Ramos (cell line): ENCODE data around the gene ARPC1B.
"Not testable (repeated sequence)": the region's sequence is repeated elsewhere in the genome, so short reads cannot be mapped to it uniquely, and the experiment has no call there.

Experiments used
- in situ Hi-C: fragments of 300-500 bp; cut with MboI; formaldehyde crosslinking; loops from one replicate; pipeline ENCODE4 v1.14.3; 2022; ENCODE audit warnings: low sequenced_read_pairs; ENCODE audit not compliant: unreplicated experiment

Gene ARPC1B

DNA sequence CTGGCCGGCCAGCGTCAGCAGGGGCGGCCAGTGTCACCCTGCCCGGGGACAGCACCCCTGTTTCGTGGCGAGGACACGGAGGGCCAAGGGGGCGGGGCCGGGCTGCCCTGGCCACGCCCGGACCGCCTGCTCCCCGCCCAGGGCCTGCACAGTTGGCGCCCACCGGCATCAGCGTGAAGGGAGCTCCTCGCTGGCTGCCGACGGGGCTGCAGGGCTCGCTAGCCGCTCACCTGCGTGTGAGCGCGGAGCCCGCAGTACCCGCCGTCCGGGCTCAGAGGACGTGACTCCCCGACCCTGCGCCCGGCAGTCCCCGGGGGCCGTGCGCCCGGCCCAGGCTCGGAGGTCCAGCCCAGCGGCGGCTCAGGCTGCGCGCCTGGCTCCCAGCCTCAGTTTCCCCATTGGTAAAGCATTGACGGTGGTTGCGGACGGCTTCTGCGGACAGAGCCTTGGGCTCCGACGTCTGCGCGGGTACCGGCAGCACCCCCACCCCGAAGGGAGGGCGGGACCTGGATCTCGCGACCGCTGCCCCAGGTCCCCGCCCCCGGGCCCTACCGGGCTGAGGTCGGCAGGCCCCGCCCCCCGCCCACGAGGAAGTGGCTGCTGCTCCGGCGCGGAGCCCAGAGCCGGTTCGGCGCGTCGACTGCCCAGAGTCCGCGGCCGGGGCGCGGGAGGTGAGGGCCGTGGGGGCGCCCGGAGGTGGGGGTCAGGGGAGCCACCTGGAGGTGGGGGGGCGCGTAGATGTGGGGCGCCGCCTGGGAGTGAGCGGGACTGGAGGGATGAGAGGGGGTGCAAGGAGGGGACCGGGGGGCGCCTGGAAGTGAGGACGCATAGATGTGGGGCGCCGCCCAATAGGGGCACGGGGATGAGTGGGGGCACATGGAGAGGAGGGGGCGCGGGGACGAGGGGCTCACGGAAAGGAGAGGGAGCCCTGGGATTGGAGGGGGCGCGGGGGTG lies at the start of gene ARPC1B:
TSS of gene ARPC1B (plus strand) at position 620 of the 954 bp plus-strand sequence. CDS start 10,985 bp downstream, outside the sequence.
- in situ Hi-C loops, result no loop called here

DNA sequence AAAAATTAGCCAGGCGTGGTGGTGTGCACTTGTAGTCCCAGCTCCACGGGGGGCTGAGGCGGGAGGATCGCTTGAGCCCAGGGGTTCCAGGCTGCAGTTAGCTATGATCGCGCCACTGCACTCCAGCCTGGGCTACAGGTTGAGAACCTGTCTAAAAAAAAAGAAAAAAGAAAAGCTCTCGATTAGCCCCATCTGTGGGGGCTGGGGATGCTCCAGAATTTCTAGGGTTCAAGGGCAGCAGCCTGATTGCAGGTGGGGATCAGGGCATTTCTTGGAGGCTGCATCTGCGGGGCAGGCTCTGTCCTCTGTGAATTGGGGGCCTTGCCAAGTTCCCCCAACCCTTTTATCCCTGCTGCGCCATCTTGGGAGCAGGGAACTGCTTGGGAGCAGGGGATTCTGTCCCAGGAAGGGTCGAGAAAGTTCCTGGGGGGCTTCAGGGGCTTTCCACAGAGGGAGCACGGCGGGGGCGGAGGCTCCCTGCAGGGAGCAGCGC lies 49.5 kb upstream of the ARPC1B start:
- in situ Hi-C loops, result no loop called here

DNA sequence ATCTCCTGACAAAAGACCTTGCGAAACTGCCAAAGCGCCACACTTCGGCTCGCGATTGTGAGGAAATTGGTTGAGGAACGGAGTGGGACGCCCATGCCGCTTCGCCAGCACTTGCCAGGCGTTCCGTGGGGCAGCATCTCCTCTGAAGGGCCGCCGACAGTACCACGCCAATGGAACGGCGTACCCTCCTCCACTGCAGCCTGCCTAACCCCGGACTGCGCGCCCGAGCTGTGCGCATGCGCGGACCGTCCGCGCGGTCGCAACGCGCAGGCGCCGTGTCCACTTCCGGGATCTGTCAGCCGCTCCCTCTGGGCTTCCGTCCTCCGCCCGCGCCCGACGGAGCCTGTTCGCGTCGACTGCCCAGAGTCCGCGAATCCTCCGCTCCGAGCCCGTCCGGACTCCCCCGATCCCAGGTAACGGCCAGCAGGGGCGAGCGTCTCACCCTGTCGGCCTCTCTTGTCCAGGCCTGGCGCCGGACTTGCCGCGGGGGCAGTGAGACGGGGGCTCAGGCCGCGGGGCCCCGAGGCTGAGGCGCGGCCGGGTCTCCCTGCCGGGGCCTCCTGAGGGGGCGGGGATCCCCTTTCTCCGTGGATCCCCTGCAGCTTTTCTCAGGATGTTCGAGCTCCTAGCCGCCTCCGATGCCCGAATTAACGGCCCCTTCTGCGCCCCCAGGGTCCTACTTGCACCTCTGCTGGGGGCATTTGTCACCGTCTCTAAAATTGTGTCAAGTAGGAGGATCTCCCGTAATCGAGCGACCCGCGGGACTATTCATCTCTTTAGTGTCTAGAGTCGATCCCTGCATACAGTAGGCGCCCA lies 48.7 kb upstream of the ARPC1B start, which contains the start of gene ARPC1A:
TSS of gene ARPC1A (plus strand) at position 307 of the 816 bp plus-strand sequence. CDS start 7,456 bp downstream, outside the sequence.
- in situ Hi-C loops, result no loop called here

DNA sequence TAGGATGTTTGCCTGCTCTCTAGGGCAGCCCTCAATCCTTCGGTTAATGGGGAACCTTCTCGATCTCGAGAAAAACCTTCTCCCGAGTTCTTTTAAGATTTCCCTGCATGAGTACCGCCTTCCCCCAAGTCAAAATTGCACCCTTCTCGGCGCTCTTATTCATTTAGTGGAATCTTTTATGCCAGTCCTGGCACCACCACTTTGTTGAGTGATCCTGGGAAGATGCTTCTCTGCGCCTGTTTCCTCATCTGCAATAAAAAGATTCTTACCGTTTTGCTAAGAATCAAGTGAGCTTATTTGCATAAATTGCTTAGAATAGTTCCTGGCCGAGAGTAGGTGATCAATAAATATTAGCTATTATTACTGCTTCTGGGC lies 48.1 kb upstream of the ARPC1B start:
- in situ Hi-C loops, result no loop called here

DNA sequence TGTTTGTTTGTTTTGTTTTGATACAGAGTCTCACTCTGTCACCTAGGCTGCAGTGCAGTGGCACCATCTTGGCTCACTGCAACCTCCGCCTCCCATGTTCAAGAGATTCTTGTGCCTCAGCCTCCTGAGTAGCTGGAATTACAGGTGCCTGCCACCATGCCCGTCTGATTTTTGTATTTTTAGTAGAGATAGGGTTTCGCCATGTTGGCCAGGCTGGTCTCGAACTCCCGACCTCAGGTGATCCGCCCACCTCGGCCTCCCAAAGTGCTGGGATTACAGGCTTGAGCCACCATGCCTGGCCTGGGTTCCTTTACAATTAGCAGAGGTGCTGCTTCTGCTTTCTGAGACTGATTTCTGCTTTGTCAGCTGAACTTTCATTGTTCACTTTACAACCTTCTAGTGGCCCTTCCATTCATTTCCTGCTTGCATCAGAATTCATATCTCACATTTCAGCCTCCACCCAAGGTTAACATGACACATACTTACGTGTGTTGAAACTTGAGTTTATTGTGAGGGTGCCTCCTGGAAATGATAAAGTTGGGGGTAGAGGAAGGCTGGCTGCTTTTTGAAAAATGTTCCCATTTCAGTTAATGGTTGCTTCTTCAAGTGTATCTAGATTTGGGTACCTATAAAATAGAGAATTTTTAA lies 44.1 kb upstream of the ARPC1B start:
- in situ Hi-C loops, result not testable (repeated sequence)

DNA sequence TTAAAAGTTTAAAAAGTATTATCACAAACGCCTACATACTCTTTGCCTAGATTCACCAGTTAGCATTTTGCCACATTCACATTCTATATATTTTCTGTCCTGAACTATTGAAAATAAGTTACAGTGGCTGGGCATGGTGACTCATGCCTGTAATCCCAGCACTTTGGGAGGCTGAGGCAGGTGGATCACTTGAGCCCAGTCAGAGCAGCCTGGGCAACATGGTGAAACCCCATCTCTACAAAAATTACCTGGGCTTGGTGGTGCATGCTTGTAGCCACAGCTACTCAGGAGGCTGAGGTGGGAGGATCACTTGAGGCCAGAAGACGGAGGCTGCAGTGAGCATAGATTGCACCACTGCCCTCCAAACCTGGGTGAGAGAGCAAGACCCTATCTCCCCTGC lies 43.5 kb upstream of the ARPC1B start:
- in situ Hi-C loops, result no loop called here

DNA sequence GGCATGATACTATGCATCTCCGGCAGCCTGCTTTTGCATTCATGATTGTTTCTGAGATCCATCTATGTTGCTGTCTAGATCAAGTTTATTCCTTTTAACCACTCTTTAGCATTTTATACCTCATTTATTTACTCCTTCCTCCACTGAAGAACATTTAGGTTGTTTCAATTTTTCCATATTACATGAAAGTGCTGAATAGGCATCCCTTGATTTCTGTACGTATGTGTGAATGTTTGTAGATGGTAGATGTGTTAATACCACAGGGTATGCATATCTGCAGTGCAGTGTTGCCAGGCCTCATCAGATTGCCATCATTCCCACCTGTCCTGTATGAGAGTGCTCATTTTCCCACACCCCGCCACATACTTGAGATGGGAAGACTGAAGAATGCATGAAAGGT lies 34.9 kb upstream of the ARPC1B start:
- in situ Hi-C loops, result no loop called here

DNA sequence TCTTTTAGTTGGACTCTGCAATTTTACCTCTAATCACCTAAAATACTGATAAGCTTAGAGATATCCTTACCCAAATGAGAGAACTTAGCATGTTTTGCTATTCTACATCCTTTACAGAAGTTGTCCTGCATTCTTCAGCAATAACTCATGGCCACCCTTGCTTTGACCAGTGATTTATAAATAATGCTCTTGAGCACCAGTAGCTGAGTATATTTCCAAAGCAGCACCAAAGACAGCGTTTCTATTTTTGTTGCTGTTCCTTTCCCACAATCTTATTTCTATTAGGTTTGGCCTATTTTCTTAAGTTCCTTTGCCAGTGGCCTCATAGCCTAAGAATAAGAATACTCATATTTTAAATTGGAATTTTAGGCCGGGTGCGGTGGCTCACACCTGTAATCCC lies 33.9 kb upstream of the ARPC1B start:
- in situ Hi-C loops, result no loop called here

DNA sequence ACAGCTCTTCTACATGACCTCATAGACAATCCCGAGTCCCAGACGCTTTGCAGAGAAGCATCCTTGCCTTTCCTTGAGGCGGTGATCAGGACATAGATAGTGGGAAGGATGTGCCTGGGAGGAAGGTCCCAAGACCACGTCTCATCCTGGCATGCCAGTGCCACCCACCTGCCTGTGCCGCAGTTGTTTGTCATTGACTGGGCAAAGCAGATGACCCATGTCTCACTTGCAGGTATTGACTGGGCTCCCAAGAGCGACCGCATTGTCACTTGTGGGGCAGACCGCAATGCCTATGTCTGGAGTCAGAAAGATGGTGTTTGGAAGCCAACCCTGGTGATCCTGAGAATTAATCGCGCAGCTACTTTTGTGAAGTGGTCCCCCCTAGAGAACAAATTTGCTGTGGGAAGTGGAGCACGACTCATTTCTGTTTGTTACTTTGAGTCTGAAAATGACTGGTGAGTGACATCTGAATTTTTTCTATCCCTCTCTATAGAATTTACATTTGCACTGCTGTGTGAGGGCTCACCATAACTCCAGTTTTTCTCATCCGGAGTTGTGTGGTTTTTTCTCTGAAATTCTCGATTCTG lies 30.4 kb upstream of the ARPC1B start:
- in situ Hi-C loops, result no loop called here

DNA sequence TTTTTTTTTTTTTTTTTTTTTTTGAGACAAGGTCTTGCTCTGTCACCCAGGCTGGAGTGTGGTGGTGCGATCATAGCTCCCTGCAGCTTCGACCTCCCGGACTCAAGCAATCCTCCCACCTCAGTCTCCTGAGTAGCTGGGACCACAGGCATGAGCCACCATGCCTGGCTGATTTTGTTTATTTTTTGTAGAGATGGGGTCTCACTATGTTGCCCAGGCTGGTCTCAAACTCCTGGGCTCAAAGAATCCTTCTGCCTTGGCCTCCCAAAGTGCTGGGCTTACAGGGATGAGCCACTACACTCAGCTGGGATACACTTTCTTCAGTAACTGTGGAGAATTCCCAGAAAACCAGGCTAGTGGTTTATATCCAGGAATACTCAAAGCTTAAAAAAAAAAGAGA lies 23.9 kb upstream of the ARPC1B start:
- in situ Hi-C loops, result not testable (repeated sequence)

DNA sequence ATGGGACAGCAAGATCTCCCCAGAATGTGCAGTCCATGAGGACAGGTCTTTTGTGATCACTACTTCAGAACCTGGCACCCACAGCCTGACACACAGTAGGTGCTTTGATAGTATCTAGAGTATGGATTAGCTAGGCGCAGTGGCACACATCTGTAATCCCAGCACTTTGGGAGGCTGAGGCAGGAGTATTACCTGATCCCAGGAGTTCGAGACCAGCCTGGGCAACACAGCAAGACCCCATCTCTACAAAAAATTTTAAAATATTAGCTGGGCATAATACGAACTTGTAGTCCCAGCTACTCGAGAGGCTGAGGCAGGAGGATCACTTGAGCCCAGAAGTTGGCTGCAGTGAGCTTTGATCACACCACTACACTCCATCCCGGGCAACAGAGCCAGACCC lies 22.3 kb upstream of the ARPC1B start:
- in situ Hi-C loops, result no loop called here

DNA sequence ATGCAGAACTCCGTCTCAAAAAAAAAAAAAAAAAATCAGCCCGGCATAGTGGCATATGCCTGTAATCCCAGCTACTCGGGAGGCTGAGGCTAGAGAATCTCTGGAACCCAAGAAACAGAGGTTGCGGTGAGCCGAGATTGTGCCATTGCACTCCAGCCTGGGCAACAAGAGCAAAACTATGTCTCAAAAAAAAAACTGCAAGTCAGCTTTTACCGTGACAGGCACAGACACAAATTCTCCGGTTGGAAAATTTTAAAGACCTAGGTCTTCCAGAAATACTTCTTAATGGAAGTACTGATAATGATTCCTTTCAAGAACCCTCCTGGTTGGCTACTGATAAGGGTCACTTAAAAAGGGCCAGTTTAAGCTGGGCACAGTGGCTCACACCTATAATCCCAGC lies 19.4 kb upstream of the ARPC1B start:
- in situ Hi-C loops, result no loop called here

DNA sequence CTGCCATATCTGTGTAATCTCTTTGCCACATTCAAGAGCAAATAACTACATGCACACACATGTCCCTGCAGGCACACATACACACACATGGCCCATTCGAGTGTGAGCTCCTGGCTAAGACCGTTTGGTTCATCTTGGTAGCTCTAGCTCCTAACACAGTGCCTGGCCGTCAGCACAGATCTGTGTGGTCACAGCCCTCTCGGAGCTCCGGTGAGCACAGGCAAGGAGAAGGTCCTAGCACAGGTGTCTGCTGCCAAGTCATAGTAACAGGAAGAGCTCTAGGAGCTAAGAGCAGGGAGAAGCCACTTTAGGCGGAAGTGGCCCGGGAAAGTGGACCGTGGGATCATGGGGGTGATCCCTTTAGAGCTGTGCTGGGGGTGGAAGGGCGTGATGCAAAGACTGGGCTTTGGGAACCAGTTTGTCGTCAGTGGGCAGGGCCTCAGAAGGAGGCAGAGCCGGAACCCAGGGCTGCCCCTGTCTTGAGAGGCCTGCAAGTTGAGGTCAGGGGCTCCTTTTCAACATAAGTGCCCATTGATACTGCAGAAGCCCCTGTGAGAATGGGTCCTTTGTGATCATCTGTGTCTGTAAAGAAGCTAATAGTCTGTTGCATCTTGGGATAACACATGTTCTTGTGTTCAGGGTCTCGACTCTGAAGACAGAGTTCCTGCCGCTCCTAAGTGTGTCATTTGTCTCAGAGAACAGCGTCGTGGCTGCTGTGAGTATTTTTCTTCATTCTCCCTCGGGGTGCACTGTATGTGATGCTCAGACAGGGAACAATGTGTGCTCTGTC lies 16.6 kb upstream of the ARPC1B start:
- in situ Hi-C loops, result no loop called here

DNA sequence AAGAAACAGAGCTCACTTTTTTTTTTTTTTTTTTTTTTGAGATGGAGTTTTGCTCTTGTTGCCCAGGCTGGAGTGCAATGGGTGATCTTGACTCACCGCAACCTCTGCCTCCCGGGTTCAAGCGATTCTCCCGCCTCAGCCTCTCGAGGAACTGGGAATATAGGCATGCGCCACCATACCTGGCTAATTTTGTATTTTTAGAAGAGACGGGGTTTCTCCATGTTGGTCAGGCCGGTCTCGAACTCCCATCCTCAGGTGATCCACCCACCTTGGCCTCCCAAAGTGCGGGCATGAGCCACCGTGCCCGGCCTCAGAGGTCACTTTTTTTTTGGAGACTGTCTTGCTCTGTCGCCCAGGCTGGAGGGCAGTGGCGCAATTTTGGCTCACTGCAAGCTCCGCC lies 16.0 kb upstream of the ARPC1B start:
- in situ Hi-C loops, result not testable (repeated sequence)

DNA sequence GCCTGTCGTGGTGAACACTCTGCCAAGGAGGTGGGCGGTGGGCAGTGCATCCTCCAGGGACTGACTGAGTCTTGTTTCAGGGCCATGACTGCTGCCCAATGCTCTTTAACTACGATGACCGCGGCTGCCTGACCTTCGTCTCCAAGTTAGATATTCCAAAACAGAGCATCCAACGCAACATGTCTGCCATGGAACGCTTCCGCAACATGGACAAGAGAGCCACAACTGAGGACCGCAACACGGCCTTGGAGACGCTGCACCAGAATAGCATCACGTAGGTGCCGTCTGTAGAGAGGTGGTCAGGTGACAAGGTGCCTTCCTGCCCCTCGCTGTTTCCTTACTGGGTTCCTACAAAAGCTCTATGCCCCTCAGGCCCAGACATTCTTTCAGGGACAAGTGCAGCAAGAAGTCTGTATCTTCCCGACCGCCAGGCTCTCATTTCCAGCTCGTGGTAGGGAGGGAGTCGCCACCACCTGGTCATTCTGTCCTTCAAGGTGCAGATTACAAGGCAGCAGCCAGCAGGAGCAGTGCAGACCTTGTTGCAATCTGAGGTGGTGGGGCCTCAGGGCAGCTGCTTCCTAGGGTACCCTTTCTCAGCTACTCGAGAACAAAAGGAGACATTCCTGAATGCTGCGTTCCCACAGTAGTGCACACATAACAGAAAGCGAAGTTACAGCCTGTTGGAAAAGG lies 14.9 kb upstream of the ARPC1B start:
- in situ Hi-C loops, result no loop called here

DNA sequence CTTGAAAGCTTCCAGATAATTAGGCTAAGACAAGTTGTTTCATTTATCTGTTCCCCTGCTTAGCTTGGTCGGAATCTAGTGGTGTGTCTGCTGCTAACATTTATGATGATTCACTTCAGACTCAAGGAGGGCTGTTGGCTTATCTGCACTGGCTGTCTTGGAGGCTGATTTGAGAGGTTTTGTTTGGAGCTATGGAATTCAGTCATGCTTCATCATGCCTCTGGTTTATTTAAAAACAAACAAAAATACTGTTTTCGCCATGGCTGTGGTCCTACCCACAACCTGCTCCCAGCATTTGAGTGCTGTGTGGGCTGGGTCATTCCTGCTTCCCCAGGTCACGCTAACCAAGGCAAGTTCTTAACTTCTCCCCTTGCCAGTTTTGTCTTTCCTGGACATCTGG lies 11.7 kb upstream of the ARPC1B start:
- in situ Hi-C loops, result no loop called here

DNA sequence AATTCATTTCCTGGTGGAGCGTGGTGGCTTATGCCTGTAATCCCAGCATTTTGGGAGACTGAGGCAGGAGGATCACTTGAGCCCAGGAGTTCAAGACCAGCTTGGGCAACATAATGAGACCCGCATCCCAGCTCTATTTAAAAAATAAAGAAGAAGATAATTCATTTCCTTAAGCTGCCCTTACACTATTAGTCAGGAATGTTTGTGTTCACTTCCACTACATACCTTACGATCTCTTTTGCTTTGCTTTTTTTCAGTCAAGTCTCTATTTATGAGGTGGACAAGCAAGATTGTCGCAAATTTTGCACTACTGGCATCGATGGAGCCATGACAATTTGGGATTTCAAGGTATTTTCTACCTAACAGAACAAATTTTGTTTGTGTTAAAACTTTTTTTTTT lies 11.2 kb upstream of the ARPC1B start:
- in situ Hi-C loops, result no loop called here

DNA sequence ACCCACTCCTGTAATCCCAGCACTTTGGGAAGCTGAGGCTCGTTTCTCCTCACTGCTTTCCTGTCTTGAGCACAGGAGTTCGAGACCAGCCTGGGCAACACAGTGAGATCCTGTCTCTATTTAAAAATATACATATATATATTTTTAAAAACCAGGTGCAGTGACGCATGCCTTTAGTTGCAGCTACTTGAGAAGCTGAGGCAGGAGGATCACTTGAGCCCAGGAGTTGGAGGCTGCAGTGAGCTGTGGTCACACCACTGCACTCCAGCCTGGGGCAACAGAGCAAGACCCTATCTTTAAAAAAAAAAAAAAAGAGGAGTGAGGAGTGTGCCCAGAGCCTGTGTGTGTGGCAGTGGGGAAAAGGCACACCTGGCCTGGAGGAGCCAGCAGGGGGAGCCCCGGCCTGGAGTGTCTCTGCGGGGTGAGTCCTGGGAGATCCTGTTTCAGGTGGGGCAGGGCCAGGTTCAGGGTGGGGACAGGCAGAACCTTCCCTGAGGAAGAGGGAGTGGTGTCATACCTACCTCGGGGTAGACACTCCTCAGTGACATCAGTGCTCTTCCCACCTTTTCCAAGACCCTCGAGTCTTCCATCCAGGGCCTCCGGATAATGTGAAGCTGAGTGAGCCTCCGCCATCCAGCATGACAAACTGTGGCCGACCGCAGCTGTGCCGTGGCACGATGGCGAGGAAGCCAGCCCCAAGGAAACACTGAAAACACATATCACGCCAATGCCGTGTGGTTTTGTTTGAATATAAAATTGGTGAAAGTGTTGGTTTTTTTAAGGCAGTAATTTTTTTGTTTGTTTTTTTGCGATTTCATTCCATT lies 9.0 kb upstream of the ARPC1B start:
- in situ Hi-C loops, result no loop called here
